Measurements from ENCODE around the gene CHD5.

CHD5 gene

GRCh38 chr1:6163973-6164617 lies 16.0 kb downstream of the CHD5 start:
- peaks cover 65% of the 10 kb centered on the region for H3K27me3 ChIP-seq (ENCODE audit: insufficient read depth, low read length)
- no peak overlapping the region for H3K27ac ChIP-seq (ENCODE audit: low read depth, low read length)
- no peaks in the 10 kb centered on the region for H3K36me3 ChIP-seq (ENCODE audit: insufficient read depth, low read length)
- no peaks in the 10 kb centered on the region for H3K79me2 ChIP-seq (ENCODE audit: control insufficient read depth, insufficient read depth, low read length, unreplicated experiment)
- no peak overlapping the region for H2AFZ ChIP-seq (ENCODE audit: low read length, unreplicated experiment)
- no peaks in the 10 kb centered on the region for H3K4me1 ChIP-seq (ENCODE audit: control insufficient read depth, insufficient read depth, low read length, unreplicated experiment)
- H3K4me3 ChIP-seq (ENCODE audit: low read depth, low read length), result no peak overlapping the region

- Histone ChIP-seq H3K79me2 (ENCODE audit: control insufficient read depth, insufficient read depth, low read length, unreplicated experiment) (no peaks in the 10 kb centered on the region), H3K4me3 (ENCODE audit: low read depth, low read length) (no peak overlapping the region), H3K27me3 (ENCODE audit: insufficient read depth, low read length) (peaks cover 63% of the 10 kb centered on the region), H3K36me3 (ENCODE audit: insufficient read depth, low read length) (no peaks in the 10 kb centered on the region), H3K4me1 (ENCODE audit: control insufficient read depth, insufficient read depth, low read length, unreplicated experiment) (no peaks in the 10 kb centered on the region), H3K27ac (ENCODE audit: low read depth, low read length) (no peak overlapping the region), H2AFZ (ENCODE audit: low read length, unreplicated experiment) (no peak overlapping the region)
Measured at GRCh38 chr1:6163191-6163972, 16.7 kb downstream of the CHD5 start.

GRCh38 chr1:6162773-6163172 lies 17.3 kb downstream of the CHD5 start:
- Histone ChIP-seq H3K27me3 (ENCODE audit: insufficient read depth, low read length) (peaks cover 61% of the 10 kb centered on the region), H3K79me2 (ENCODE audit: control insufficient read depth, insufficient read depth, low read length, unreplicated experiment) (no peaks in the 10 kb centered on the region), H3K4me3 (ENCODE audit: low read depth, low read length) (no peak overlapping the region), H3K27ac (ENCODE audit: low read depth, low read length) (no peak overlapping the region), H3K4me1 (ENCODE audit: control insufficient read depth, insufficient read depth, low read length, unreplicated experiment) (peaks cover under 1% of the 10 kb centered on the region), H3K36me3 (ENCODE audit: insufficient read depth, low read length) (no peaks in the 10 kb centered on the region), H2AFZ (ENCODE audit: low read length, unreplicated experiment) (no peak overlapping the region)

- Histone ChIP-seq H3K4me1 (ENCODE audit: control insufficient read depth, insufficient read depth, low read length, unreplicated experiment) (peaks cover 5% of the 10 kb centered on the region), H3K79me2 (ENCODE audit: control insufficient read depth, insufficient read depth, low read length, unreplicated experiment) (no peaks in the 10 kb centered on the region), H3K27me3 (ENCODE audit: insufficient read depth, low read length) (peaks cover 61% of the 10 kb centered on the region), H3K27ac (ENCODE audit: low read depth, low read length) (no peak overlapping the region), H3K4me3 (ENCODE audit: low read depth, low read length) (no peak overlapping the region), H3K36me3 (ENCODE audit: insufficient read depth, low read length) (no peaks in the 10 kb centered on the region), H2AFZ (ENCODE audit: low read length, unreplicated experiment) (no peak overlapping the region)
Measured at GRCh38 chr1:6162341-6162740, 17.8 kb downstream of the CHD5 start.

- H3K27me3 ChIP-seq (ENCODE audit: insufficient read depth, low read length), result peaks cover 30% of the 10 kb centered on the region
- no peak overlapping the region for H3K4me3 ChIP-seq (ENCODE audit: low read depth, low read length)
- H3K36me3 ChIP-seq (ENCODE audit: insufficient read depth, low read length), result no peaks in the 10 kb centered on the region
- H3K4me1 ChIP-seq (ENCODE audit: control insufficient read depth, insufficient read depth, low read length, unreplicated experiment), result peaks cover 11% of the 10 kb centered on the region
- H2AFZ ChIP-seq (ENCODE audit: low read length, unreplicated experiment), result no peak overlapping the region
- no peaks in the 10 kb centered on the region for H3K79me2 ChIP-seq (ENCODE audit: control insufficient read depth, insufficient read depth, low read length, unreplicated experiment)
- no peak overlapping the region for H3K27ac ChIP-seq (ENCODE audit: low read depth, low read length)
Measured at GRCh38 chr1:6158181-6158580, 21.9 kb downstream of the CHD5 start.

GRCh38 chr1:6157528-6158174 lies 22.5 kb downstream of the CHD5 start:
- H3K27me3 ChIP-seq (ENCODE audit: insufficient read depth, low read length), result peaks cover 25% of the 10 kb centered on the region
- no peaks in the 10 kb centered on the region for H3K79me2 ChIP-seq (ENCODE audit: control insufficient read depth, insufficient read depth, low read length, unreplicated experiment)
- no peak overlapping the region for H3K4me3 ChIP-seq (ENCODE audit: low read depth, low read length)
- no peak overlapping the region for H3K27ac ChIP-seq (ENCODE audit: low read depth, low read length)
- H2AFZ ChIP-seq (ENCODE audit: low read length, unreplicated experiment), result no peak overlapping the region
- peaks cover 11% of the 10 kb centered on the region for H3K4me1 ChIP-seq (ENCODE audit: control insufficient read depth, insufficient read depth, low read length, unreplicated experiment)
- H3K36me3 ChIP-seq (ENCODE audit: insufficient read depth, low read length), result no peaks in the 10 kb centered on the region

GRCh38 chr1:6157132-6157527 lies 23.0 kb downstream of the CHD5 start:
- peaks cover 11% of the 10 kb centered on the region for H3K4me1 ChIP-seq (ENCODE audit: control insufficient read depth, insufficient read depth, low read length, unreplicated experiment)
- H3K36me3 ChIP-seq (ENCODE audit: insufficient read depth, low read length), result no peaks in the 10 kb centered on the region
- H3K79me2 ChIP-seq (ENCODE audit: control insufficient read depth, insufficient read depth, low read length, unreplicated experiment), result no peaks in the 10 kb centered on the region
- H2AFZ ChIP-seq (ENCODE audit: low read length, unreplicated experiment), result no peak overlapping the region
- H3K27ac ChIP-seq (ENCODE audit: low read depth, low read length), result no peak overlapping the region
- H3K4me3 ChIP-seq (ENCODE audit: low read depth, low read length), result no peak overlapping the region
- peaks cover 20% of the 10 kb centered on the region for H3K27me3 ChIP-seq (ENCODE audit: insufficient read depth, low read length)

- H3K79me2 ChIP-seq (ENCODE audit: control insufficient read depth, insufficient read depth, low read length, unreplicated experiment), result no peaks in the 10 kb centered on the region
- no peak overlapping the region for H3K4me3 ChIP-seq (ENCODE audit: low read depth, low read length)
- H3K36me3 ChIP-seq (ENCODE audit: insufficient read depth, low read length), result no peaks in the 10 kb centered on the region
- H3K27me3 ChIP-seq (ENCODE audit: insufficient read depth, low read length), result peaks cover 21% of the 10 kb centered on the region
- H3K4me1 ChIP-seq (ENCODE audit: control insufficient read depth, insufficient read depth, low read length, unreplicated experiment), result peaks cover 11% of the 10 kb centered on the region
- no peak overlapping the region for H2AFZ ChIP-seq (ENCODE audit: low read length, unreplicated experiment)
- no peak overlapping the region for H3K27ac ChIP-seq (ENCODE audit: low read depth, low read length)
Measured at GRCh38 chr1:6154525-6155319, 25.4 kb downstream of the CHD5 start.

- no peaks in the 10 kb centered on the region for H3K79me2 ChIP-seq (ENCODE audit: control insufficient read depth, insufficient read depth, low read length, unreplicated experiment)
- peaks cover 30% of the 10 kb centered on the region for H3K27me3 ChIP-seq (ENCODE audit: insufficient read depth, low read length)
- no peak overlapping the region for H3K4me3 ChIP-seq (ENCODE audit: low read depth, low read length)
Measured at GRCh38 chr1:6152882-6153281, 27.2 kb downstream of the CHD5 start.

GRCh38 chr1:6152181-6152580 lies 27.9 kb downstream of the CHD5 start:
- no peaks in the 10 kb centered on the region for H3K36me3 ChIP-seq (ENCODE audit: insufficient read depth, low read length)
- H3K79me2 ChIP-seq (ENCODE audit: control insufficient read depth, insufficient read depth, low read length, unreplicated experiment), result no peaks in the 10 kb centered on the region
- H3K4me3 ChIP-seq (ENCODE audit: low read depth, low read length), result no peak overlapping the region
- peaks cover 5% of the 10 kb centered on the region for H3K4me1 ChIP-seq (ENCODE audit: control insufficient read depth, insufficient read depth, low read length, unreplicated experiment)
- no peak overlapping the region for H2AFZ ChIP-seq (ENCODE audit: low read length, unreplicated experiment)
- H3K27ac ChIP-seq (ENCODE audit: low read depth, low read length), result no peak overlapping the region
- H3K27me3 ChIP-seq (ENCODE audit: insufficient read depth, low read length), result peaks cover 35% of the 10 kb centered on the region

More at GRCh38 chr1:6152882-6153281, 27.2 kb downstream of the CHD5 start:
- no peaks in the 10 kb centered on the region for H3K36me3 ChIP-seq (ENCODE audit: insufficient read depth, low read length)
- peaks cover 11% of the 10 kb centered on the region for H3K4me1 ChIP-seq (ENCODE audit: control insufficient read depth, insufficient read depth, low read length, unreplicated experiment)
- H3K27ac ChIP-seq (ENCODE audit: low read depth, low read length), result no peak overlapping the region
- no peak overlapping the region for H2AFZ ChIP-seq (ENCODE audit: low read length, unreplicated experiment)
